ENCODE data around the gene FHOD3. TPM values are rescaled to one million over a fixed set of nuclear protein-coding genes. Genes with fewer than 3 reads are reported as not detected.

FHOD3 gene
- polyA plus RNA-seq, 3 donors from 2014 or later: not detected

DNA sequence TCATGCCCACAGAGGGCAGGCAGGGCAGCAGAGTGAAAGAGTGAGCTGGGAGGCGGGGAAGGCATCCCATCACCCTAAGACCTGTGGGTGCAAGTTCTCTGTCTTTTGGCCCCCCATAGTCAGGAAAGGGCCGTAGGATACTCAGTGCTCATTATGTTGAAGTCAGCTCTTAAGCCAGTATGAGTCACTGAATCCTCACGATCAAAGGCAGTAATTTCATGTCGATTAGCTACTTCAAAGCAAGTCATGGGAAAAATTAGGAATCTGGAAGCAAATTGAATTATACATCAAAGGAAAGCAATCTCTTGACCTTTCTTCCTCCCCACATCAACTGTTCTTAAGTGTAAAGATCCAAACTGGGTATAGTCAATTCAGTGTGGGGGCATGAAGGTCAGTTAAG lies 178.9 kb downstream of the FHOD3 start:
- peaks cover 2 to 8% (median 6%) of the 10 kb centered on the region in 3 donors for H3K27me3 Mint-ChIP-seq (ENCODE audit: low read depth in 3 of 3)
- no peak for DNase-seq
- no peak overlapping the region for H3K27ac Mint-ChIP-seq
- peaks cover 0 to 3% (median 0%) of the 10 kb centered on the region in 6 donors for H3K9me3 Mint-ChIP-seq
- no peaks in the 10 kb centered on the region for H3K36me3 Mint-ChIP-seq
- no peak overlapping the region for H3K4me3 Mint-ChIP-seq
- H3K4me1 Mint-ChIP-seq: no peaks in the 10 kb centered on the region

DNA sequence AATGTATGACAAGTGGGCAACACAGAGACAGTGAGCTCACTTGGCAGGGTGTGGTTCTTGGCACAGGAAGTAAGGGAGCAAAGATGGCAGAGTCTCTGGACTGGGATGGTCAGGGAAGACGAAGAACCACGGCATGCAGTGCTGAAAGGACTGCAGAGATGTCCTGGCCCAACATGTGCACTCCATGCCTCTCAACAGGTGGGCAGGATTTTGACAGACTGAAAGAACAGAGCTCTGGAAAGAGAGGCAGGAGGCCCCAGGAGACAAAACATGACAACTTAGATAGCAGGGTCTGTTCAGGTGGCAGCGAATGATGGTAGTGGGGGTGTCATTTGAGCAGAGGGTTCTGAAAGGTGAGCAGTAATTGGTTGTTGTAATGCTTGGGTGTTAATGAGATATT lies 180.3 kb downstream of the FHOD3 start:
- Mint-ChIP-seq H3K27ac (no peak overlapping the region), H3K36me3 (no peaks in the 10 kb centered on the region), H3K9me3 (peaks cover 0 to 3% (median 0%) of the 10 kb centered on the region in 6 donors), H3K4me3 (no peak overlapping the region), H3K27me3 (ENCODE audit: low read depth in 3 of 3) (peaks cover 2 to 6% (median 5%) of the 10 kb centered on the region in 3 donors), H3K4me1 (no peaks in the 10 kb centered on the region)
- DNase-seq: no peak

DNA sequence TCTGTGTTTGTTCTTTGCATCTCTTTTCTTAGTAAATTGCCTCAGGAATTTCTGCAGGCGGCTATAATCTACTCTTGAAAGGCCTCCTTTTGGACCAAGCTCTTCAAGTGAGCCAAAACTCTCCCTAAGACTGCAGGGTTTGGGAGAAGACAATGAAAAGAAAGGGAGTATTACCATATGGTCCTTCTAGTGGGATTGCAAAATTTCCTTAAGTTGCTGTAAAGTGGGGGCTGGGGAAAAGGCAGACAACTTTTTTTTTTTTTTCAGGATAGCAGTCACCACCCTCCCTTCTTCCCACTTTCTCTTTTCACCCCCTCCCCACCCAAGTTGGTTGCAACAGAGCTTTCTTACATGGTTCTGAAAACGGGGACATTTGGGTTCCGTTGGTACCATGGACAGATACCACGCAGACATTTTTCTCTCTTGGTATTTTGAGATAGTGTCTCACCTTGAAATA lies 183.7 kb downstream of the FHOD3 start:
- no peak for DNase-seq
- Mint-ChIP-seq H3K27ac (no peak overlapping the region), H3K36me3 (no peaks in the 10 kb centered on the region)

GRCh38 chr18:36481935-36482334 lies 184.4 kb downstream of the FHOD3 start:
- H3K27ac Mint-ChIP-seq: no peak overlapping the region
- H3K27me3 Mint-ChIP-seq (ENCODE audit: low read depth in 3 of 3): peaks cover 4 to 6% (median 5%) of the 10 kb centered on the region in 3 donors
- H3K9me3 Mint-ChIP-seq: no peaks in the 10 kb centered on the region
- no peak overlapping the region for H3K4me3 Mint-ChIP-seq
- no peak for DNase-seq
- no peaks in the 10 kb centered on the region for H3K4me1 Mint-ChIP-seq
- H3K36me3 Mint-ChIP-seq: no peaks in the 10 kb centered on the region

More for the DNA sequence above, 183.7 kb downstream of the FHOD3 start:
- no peaks in the 10 kb centered on the region for H3K4me1 Mint-ChIP-seq
- H3K27me3 Mint-ChIP-seq (ENCODE audit: low read depth in 3 of 3): peaks cover 4 to 6% (median 6%) of the 10 kb centered on the region in 3 donors
- no peaks in the 10 kb centered on the region for H3K9me3 Mint-ChIP-seq
- no peak overlapping the region for H3K4me3 Mint-ChIP-seq

DNA sequence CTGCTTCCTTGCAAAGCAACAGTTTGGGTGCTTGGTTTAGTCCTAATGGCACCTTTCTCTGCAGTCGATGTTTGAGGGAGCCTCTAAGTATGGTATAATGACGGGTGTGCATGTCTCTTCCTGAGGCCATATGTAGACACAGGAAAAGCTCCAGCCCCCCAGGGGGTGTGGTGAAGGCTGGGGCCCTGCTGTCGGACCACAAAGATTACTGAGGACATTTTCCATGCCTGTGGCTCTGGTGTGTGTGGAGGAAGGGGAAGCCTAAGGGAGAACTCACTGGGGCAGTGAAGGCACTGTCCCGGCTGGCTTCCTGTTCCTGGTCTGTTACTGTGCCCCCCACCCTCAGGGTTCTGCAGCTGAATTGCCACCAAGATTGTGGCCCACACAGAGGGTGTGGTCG lies 187.1 kb downstream of the FHOD3 start:
- H3K4me1 Mint-ChIP-seq: no peaks in the 10 kb centered on the region
- H3K27me3 Mint-ChIP-seq (ENCODE audit: low read depth in 3 of 3): peaks cover 2 to 4% (median 2%) of the 10 kb centered on the region in 3 donors
- DNase-seq: no peak
- no peak overlapping the region for H3K27ac Mint-ChIP-seq
- H3K9me3 Mint-ChIP-seq: no peaks in the 10 kb centered on the region
- no peaks in the 10 kb centered on the region for H3K36me3 Mint-ChIP-seq
- H3K4me3 Mint-ChIP-seq: no peak overlapping the region

- Mint-ChIP-seq H3K4me3 (no peak overlapping the region), H3K36me3 (no peaks in the 10 kb centered on the region), H3K9me3 (no peaks in the 10 kb centered on the region), H3K27me3 (ENCODE audit: low read depth in 3 of 3) (peaks cover 0 to 4% (median 4%) of the 10 kb centered on the region in 3 donors), H3K27ac (no peak overlapping the region), H3K4me1 (no peaks in the 10 kb centered on the region)
- DNase-seq: no peak
Observed at GRCh38 chr18:36485772-36486171, 188.3 kb downstream of the FHOD3 start.

DNA sequence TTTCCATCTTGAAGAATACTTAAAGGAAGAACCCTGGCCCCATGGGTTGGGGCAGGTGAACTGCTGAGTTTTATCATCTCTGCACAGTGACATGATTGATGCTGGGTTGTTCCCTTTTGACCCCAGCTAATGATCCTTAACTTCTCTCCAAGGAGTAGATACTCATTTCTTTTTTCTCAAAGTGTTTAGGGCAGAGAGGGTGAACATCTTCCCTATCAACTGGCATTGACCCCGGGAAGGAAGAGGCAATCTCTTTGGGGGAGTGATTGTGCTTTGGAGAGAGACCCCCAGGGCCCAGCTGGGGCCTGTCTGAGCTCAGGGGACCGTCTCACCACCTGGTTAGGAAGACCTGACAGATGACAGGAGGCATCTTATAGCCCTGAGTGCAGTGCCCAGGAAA lies 190.6 kb downstream of the FHOD3 start:
- no peaks in the 10 kb centered on the region for H3K36me3 Mint-ChIP-seq
- DNase-seq: no peak
- H3K27ac Mint-ChIP-seq: no peak overlapping the region
- no peaks in the 10 kb centered on the region for H3K4me1 Mint-ChIP-seq
- H3K9me3 Mint-ChIP-seq: peaks cover 0 to 2% (median 0%) of the 10 kb centered on the region in 6 donors
- H3K4me3 Mint-ChIP-seq: no peak overlapping the region
- H3K27me3 Mint-ChIP-seq (ENCODE audit: low read depth in 3 of 3): peaks cover 4% of the 10 kb centered on the region in 3 donors

GRCh38 chr18:36490897-36491296 lies 193.4 kb downstream of the FHOD3 start:
- Mint-ChIP-seq H3K27ac (no peak overlapping the region), H3K4me1 (no peaks in the 10 kb centered on the region), H3K27me3 (ENCODE audit: low read depth in 3 of 3) (peaks cover 2 to 10% (median 4%) of the 10 kb centered on the region in 3 donors), H3K36me3 (no peaks in the 10 kb centered on the region), H3K9me3 (peaks cover 0 to 2% (median 0%) of the 10 kb centered on the region in 6 donors), H3K4me3 (no peak overlapping the region)
- DNase-seq: no peak

- Mint-ChIP-seq H3K4me3 (no peak overlapping the region), H3K9me3 (peaks cover 0 to 2% (median 0%) of the 10 kb centered on the region in 6 donors), H3K27ac (no peak overlapping the region), H3K4me1 (no peaks in the 10 kb centered on the region), H3K27me3 (ENCODE audit: low read depth in 3 of 3) (peaks cover 2 to 15% (median 2%) of the 10 kb centered on the region in 3 donors), H3K36me3 (no peaks in the 10 kb centered on the region)
- DNase-seq: no peak
Observed at GRCh38 chr18:36492604-36493329, 195.3 kb downstream of the FHOD3 start.

GRCh38 chr18:36493349-36494159 lies 196.0 kb downstream of the FHOD3 start:
- H3K9me3 Mint-ChIP-seq: peaks cover 0 to 2% (median 0%) of the 10 kb centered on the region in 6 donors
- DNase-seq: no peak
- no peaks in the 10 kb centered on the region for H3K36me3 Mint-ChIP-seq
- no peak overlapping the region for H3K27ac Mint-ChIP-seq
- no peak overlapping the region for H3K4me3 Mint-ChIP-seq
- no peaks in the 10 kb centered on the region for H3K4me1 Mint-ChIP-seq
- H3K27me3 Mint-ChIP-seq (ENCODE audit: low read depth in 3 of 3): peaks cover 0 to 15% (median 2%) of the 10 kb centered on the region in 3 donors

DNA sequence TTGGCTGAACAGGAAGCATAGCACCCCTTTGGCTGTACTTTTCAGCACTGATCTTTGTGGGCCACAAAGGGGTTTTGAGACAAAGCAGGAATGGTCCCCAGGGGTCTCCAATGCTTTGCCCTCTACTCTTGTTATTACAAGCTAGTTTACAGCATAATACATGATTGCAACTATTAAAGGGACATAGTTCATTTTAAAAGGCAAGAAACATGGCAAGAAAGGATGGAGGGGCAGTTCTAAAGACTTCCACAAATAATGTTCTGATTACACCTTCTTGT lies 196.6 kb downstream of the FHOD3 start:
- Mint-ChIP-seq H3K4me1 (no peaks in the 10 kb centered on the region), H3K27ac (no peak overlapping the region), H3K36me3 (no peaks in the 10 kb centered on the region), H3K27me3 (ENCODE audit: low read depth in 3 of 3) (peaks cover 0 to 15% (median 2%) of the 10 kb centered on the region in 3 donors), H3K9me3 (peaks cover 0 to 2% (median 0%) of the 10 kb centered on the region in 6 donors), H3K4me3 (no peak overlapping the region)
- no peak for DNase-seq

DNA sequence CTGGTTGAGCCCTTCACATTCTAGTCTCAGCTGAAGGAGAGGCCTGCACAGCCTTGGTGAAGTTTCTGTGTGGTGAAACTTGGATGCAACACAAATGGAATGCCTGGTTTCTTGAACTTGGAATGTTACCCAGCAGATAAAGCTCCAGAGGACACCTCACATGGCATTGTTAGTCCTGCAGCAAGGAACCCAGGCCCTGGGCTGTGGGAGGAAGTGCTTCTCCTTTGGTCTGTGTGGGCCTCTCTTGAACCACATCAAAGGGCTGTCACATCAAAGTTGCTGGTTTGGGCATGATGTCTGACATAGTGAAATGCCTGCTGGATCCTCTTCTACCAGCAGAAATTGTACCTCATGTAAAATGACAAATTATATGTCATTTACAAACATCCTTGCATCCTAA lies 198.5 kb downstream of the FHOD3 start:
- peaks cover 0 to 5% (median under 1%) of the 10 kb centered on the region in 6 donors for H3K9me3 Mint-ChIP-seq
- no peaks in the 10 kb centered on the region for H3K36me3 Mint-ChIP-seq
- H3K27ac Mint-ChIP-seq: no peak overlapping the region
- no peak for DNase-seq
- peaks cover 0 to 1% of the 10 kb centered on the region in 2 donors for H3K4me1 Mint-ChIP-seq
- peaks cover 0 to 15% (median 0%) of the 10 kb centered on the region in 3 donors for H3K27me3 Mint-ChIP-seq (ENCODE audit: low read depth in 3 of 3)
- no peak overlapping the region for H3K4me3 Mint-ChIP-seq

DNA sequence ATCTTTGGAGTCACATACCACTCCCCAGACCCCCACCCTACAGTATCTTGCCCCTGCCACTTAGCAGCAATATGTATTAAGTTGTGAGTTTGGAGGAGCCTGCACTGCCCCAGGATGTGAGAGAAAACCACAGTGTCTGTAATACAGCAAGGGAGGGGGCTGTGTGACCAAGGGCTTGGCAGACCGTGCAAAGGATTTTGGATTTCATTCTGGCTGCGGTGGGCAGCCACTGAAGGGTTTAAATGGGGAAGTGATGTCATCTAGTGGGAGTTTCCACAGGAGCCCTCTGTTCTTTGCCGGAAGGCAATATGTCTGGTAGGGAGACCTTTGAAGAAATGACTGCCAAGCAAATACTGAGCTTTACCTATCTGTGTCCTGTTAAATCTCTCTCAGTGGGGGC lies 202.4 kb downstream of the FHOD3 start:
- no peaks in the 10 kb centered on the region for H3K36me3 Mint-ChIP-seq
- H3K9me3 Mint-ChIP-seq: peaks cover 0 to 14% (median 0%) of the 10 kb centered on the region in 6 donors
- H3K4me1 Mint-ChIP-seq: peaks cover 0 to 1% of the 10 kb centered on the region in 2 donors
- H3K4me3 Mint-ChIP-seq: no peak overlapping the region
- no peak for DNase-seq
- H3K27ac Mint-ChIP-seq: no peak overlapping the region
- H3K27me3 Mint-ChIP-seq (ENCODE audit: low read depth in 3 of 3): peaks cover 0 to 5% (median 3%) of the 10 kb centered on the region in 3 donors

DNA sequence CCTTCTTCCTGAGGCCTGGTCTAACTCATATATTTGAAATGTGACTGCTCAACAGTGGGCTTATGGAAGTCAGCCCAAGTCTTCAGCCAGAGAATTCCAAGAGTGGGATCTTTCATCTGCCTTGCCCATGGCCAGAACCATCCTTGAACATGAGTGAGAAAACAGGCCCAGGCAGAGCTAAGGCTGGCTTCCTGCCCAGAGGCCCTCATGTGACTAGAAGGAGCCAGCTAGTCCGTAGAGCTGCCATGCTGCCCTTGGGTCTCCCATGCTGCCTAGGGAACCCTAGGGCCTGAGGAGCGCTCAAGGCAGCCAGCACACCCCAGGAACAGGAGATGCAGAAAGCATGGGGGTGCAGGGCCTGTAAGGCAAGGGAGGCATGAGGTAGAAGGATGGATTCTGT lies 203.6 kb downstream of the FHOD3 start:
- no peak overlapping the region for H3K27ac Mint-ChIP-seq
- peaks cover 0 to 5% (median 5%) of the 10 kb centered on the region in 3 donors for H3K27me3 Mint-ChIP-seq (ENCODE audit: low read depth in 3 of 3)
- peaks cover 0 to 14% (median 0%) of the 10 kb centered on the region in 6 donors for H3K9me3 Mint-ChIP-seq
- peaks cover 0 to 1% of the 10 kb centered on the region in 2 donors for H3K4me1 Mint-ChIP-seq
- H3K36me3 Mint-ChIP-seq: no peaks in the 10 kb centered on the region
- H3K4me3 Mint-ChIP-seq: no peak overlapping the region
- no peak for DNase-seq
